Neural crest cell (in vitro differentiated cells): Measurements from ENCODE around the gene CYB561. TPM values are rescaled to one million over a fixed set of nuclear protein-coding genes. Genes with fewer than 3 reads are reported as not detected.

Experiments used
- DNase-seq: peaks from one replicate; pipeline ENCODE4 v3.0.0; 2021; ENCODE audit warnings: low read depth, mixed read lengths, low spot score
- H3K27ac Mint-ChIP-seq: one replicate; pipeline ENCODE4 v1.8.0; 2021; ENCODE audit warnings: mild to moderate bottlenecking, mixed read lengths; ENCODE audit not compliant: unreplicated experiment
- H3K27me3 Mint-ChIP-seq: 2 replicates; pipeline ENCODE4 v1.8.0; 2021; ENCODE audit warnings: low read depth, mild to moderate bottlenecking, mixed read lengths
- H3K36me3 Mint-ChIP-seq: 2 replicates; pipeline ENCODE4 v1.8.0; 2021; ENCODE audit warnings: low read depth, mild to moderate bottlenecking, mixed read lengths
- H3K4me1 Mint-ChIP-seq: 2 replicates; pipeline ENCODE4 v1.8.0; 2021; ENCODE audit warnings: mixed read lengths
- H3K4me3 Mint-ChIP-seq: one replicate; pipeline ENCODE4 v1.8.0; 2021; ENCODE audit warnings: mild to moderate bottlenecking, mixed read lengths
- H3K9me3 Mint-ChIP-seq: 2 replicates; pipeline ENCODE4 v1.8.0; 2021; ENCODE audit warnings: mixed read lengths
- total RNA-seq: library from RNA; stranded (reverse); gene quantifications from 2 replicates; pipeline ENCODE4 v1.2.1, GENCODE V29; 2021
- TF ChIP-seq, protein P1 (sequence below): fragments of 200-600 bp; sonication (generic); conservative IDR thresholded peaks from 2 replicates; pipeline ENCODE4 v1.5.0; 2021; ENCODE audit warnings: antibody characterized with exemption, mild to moderate bottlenecking

The CYB561 gene
- total RNA-seq, 1 donor from 2014 or later: 12.2 TPM

DNA sequence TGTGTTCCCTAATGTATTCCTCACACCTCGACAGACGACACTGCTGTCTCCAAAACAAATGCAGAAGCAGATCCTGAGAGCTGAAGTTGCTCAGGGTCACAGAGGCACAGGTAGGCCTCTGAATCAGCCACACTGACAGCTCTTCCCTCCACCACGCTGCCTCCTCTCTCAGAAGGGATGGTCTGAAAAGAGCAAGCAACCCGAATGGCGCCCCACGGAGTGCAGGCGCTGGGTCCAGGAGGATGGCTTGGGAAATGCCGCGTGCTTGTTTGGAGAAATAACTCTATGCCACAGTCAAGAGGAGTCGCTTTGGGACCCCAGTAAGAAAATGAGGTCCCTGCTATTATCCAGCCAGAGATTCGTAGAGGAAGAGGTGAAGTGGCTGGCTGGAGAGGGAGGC, 15.9 kb downstream of the CYB561 start:
- peak overlapping the region; percentile 86 for H3K27ac Mint-ChIP-seq
- no peaks in the 10 kb centered on the region for H3K9me3 Mint-ChIP-seq
- peaks cover 23% of the 10 kb centered on the region for H3K4me1 Mint-ChIP-seq
- H3K27me3 Mint-ChIP-seq: no peaks in the 10 kb centered on the region
- H3K4me3 Mint-ChIP-seq: no peak overlapping the region
- H3K36me3 Mint-ChIP-seq: no peaks in the 10 kb centered on the region
- TF ChIP-seq, protein P1, sequence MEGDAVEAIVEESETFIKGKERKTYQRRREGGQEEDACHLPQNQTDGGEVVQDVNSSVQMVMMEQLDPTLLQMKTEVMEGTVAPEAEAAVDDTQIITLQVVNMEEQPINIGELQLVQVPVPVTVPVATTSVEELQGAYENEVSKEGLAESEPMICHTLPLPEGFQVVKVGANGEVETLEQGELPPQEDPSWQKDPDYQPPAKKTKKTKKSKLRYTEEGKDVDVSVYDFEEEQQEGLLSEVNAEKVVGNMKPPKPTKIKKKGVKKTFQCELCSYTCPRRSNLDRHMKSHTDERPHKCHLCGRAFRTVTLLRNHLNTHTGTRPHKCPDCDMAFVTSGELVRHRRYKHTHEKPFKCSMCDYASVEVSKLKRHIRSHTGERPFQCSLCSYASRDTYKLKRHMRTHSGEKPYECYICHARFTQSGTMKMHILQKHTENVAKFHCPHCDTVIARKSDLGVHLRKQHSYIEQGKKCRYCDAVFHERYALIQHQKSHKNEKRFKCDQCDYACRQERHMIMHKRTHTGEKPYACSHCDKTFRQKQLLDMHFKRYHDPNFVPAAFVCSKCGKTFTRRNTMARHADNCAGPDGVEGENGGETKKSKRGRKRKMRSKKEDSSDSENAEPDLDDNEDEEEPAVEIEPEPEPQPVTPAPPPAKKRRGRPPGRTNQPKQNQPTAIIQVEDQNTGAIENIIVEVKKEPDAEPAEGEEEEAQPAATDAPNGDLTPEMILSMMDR: no peak
- DNase-seq: no peak

DNA sequence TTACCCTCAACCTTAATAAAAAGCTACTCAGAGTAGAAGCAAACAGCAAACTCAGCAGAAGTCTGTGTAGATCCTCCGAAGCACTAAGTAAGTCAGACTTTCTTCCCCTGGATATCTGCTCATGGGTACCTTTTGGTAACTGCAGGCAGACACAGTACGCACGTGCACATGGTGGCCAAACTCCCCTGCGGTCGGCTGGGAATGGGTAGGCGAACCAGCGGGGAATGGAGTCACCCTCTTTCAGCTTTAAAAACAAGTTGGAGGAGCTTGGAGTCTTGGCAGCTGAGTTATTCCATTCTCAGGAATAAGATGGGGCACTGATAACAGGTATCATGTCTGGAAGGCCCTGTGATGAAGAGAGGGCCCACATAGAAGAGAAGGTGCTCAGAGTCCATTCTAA, 16.3 kb downstream of the CYB561 start:
- Mint-ChIP-seq H3K4me3 (no peak overlapping the region), H3K4me1 (peaks cover 23% of the 10 kb centered on the region), H3K36me3 (no peaks in the 10 kb centered on the region), H3K27ac (no peak overlapping the region), H3K9me3 (no peaks in the 10 kb centered on the region), H3K27me3 (no peaks in the 10 kb centered on the region)
- TF ChIP-seq, protein P1: no peak
- DNase-seq: no peak

DNA sequence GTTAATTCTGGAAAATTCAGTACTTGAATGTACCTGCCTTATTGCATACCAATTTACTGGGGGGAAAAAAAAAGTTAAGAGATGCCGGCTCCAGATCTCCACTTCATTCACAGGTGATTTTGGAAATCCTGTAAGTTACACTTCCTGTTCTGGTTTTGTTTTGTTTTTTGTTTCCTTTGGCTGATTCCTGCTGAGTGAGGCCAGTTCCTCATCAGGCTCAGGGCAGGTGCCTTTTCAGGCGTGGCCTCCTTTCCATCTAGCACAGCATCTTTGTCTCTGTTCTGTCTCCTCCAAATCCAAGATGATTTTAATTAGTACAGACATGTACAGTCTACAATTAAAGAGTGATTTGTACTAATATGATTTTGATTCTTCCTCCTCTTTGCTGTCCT, 19.2 kb downstream of the CYB561 start:
- H3K27ac Mint-ChIP-seq: no peak overlapping the region
- H3K36me3 Mint-ChIP-seq: no peaks in the 10 kb centered on the region
- H3K4me1 Mint-ChIP-seq: peaks cover 4% of the 10 kb centered on the region
- H3K27me3 Mint-ChIP-seq: no peaks in the 10 kb centered on the region
- TF ChIP-seq, protein P1: no peak
- no peaks in the 10 kb centered on the region for H3K9me3 Mint-ChIP-seq
- DNase-seq: no peak
- no peak overlapping the region for H3K4me3 Mint-ChIP-seq

DNA sequence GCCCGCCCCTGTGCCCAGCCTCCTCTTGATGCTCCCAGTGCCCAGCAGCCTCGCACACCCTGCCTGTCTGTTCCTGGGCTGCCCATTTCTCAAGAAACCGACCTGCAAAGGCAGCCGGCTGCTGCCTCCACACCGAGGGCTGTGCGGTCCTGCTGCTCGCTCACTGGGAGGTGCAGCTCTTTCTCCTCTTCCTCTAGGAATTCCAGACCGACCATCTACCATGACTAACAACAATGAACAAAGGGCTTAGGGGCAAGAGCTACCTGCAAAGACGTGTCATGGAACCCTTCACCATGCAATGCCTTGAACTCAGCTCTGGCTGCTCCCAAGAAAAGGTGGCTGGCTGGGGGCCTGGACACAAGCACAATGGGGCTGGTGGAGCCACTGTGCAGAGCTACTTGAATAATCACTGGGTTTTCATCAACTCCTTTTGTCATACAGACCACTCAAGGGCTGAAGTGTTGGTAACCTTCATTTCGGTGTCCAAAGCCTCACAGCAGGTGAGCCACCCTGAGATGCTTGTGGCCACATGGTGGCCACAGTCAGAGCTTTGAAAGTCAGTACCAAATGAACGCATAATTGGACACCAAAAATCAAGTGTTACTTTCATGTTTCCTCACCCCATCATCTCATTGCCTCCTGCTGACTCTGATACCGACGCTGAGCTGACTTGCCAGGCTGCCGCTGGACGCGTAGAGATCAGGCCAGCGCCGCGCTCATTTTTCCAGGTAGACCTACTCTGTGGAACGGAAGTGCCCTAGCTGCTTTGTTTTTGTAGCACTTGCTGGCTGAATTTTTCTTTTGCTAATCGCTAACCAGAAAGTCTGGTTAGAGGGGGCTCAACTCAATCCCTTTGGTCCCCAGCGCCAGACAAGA, 19.8 kb downstream of the CYB561 start:
- H3K4me1 Mint-ChIP-seq: peaks cover 4% of the 10 kb centered on the region
- no peaks in the 10 kb centered on the region for H3K9me3 Mint-ChIP-seq
- H3K36me3 Mint-ChIP-seq: no peaks in the 10 kb centered on the region
- H3K27ac Mint-ChIP-seq: no peak overlapping the region
- DNase-seq: no peak
- H3K27me3 Mint-ChIP-seq: no peaks in the 10 kb centered on the region
- TF ChIP-seq, protein P1: no peak
- no peak overlapping the region for H3K4me3 Mint-ChIP-seq

DNA sequence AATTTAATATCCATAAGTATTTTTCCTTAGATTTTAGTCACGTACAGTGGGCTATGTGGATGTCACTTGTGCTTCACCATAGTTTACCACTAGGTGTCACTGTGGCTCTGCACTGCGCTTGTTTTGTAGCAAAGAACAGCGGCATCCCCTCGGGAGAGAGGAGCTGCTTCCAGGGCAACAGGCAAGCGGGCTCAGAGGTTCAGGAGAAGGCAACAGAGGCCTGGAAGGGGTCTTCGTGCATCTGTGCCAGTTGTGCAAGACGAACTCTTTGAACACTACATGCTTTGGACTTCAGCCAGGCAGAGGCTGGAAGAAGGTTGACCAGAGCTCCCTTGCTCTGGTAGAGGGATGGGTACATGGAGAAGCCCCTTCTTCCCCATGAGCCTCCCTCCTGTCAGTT, 20.6 kb downstream of the CYB561 start:
- Mint-ChIP-seq H3K4me1 (peaks cover 4% of the 10 kb centered on the region), H3K9me3 (no peaks in the 10 kb centered on the region), H3K27ac (no peak overlapping the region), H3K36me3 (peaks cover 2% of the 10 kb centered on the region), H3K27me3 (no peaks in the 10 kb centered on the region), H3K4me3 (no peak overlapping the region)
- TF ChIP-seq, protein P1: peak; percentile 98
- peak; percentile 78 for DNase-seq
